HepG2 (cell line): Measurements from ENCODE around the gene ZKSCAN1. TPM values are rescaled to one million over a fixed set of nuclear protein-coding genes. Genes with fewer than 3 reads are reported as not detected.
A peak's percentile ranks its signal among the peaks of the same experiment; 100 is the strongest.

Source experiments
- ATAC-seq: fragments of 200-7000 bp; cut with Tn5 transposase; 3 replicates; pipeline ENCODE4 v1.9.1; 2020; ENCODE audit warnings: mild to moderate bottlenecking, moderate library complexity
- BruUV-seq: library from RNA; stranded (reverse); fragments of 400-500 nt; replicated peaks from 2 replicates; lab custom pipeline; 2021; lab: Mats Ljungman, UMichigan
- CTCF ChIA-PET: fragments of 300-600 bp; formaldehyde crosslinking; extraction: SDS; loops from one replicate; lab custom pipeline; 2021; ENCODE audit warnings: low total read pairs, inconsistent platforms, low intra/inter-chr PET ratio; lab: Yijun Ruan, JAX
- POLR2A ChIA-PET: fragments of 350-600 bp; sonication (Branson Sonifier 250); formaldehyde crosslinking; loops from one replicate; lab custom pipeline; 2020; ENCODE audit warnings: antibody characterized with exemption, inconsistent platforms; lab: Yijun Ruan, JAX
- DNase-seq: peaks from one replicate; pipeline ENCODE4 v3.0.0-alpha.2; 2015; ENCODE audit warnings: low spot score
- FAIRE-seq: peaks from 3 replicates; lab custom pipeline; 2011; peaks lifted over from hg19 to GRCh38; lab: Jason Lieb, UNC
- H2AFZ ChIP-seq: one replicate; pipeline ENCODE4 v1.6.1; 2011; ENCODE audit warnings: low read length, inconsistent platforms
- H3K27ac ChIP-seq: fragments of 300-600 bp; 3 replicates; pipeline ENCODE4 v1.8.0; 2011; ENCODE audit warnings: mixed run types, mild to moderate bottlenecking, mixed read lengths, low read length, inconsistent platforms; ENCODE audit not compliant: insufficient read depth; ENCODE audit errors: extremely low read length
- H3K27me3 ChIP-seq, 2 experiments: fragments of 200-600 bp in 1 of 2; 2 replicates in 1 of 2; 3 replicates in 1 of 2; pipeline versions ENCODE4 v1.6.0 to v1.8.0; 2011; ENCODE audit warnings: low read length in 2 of 2, mild to moderate bottlenecking in 2 of 2, moderate library complexity in 2 of 2, inconsistent platforms in 1 of 2; ENCODE audit not compliant: insufficient read depth in 2 of 2, control insufficient read depth in 1 of 2
- H3K36me3 ChIP-seq, 2 experiments: fragments of 200-600 bp in 1 of 2; replicated peaks in 1 of 2; 2 replicates in 1 of 2; 3 replicates in 1 of 2; pipeline versions ENCODE4 v1.5.1 to v1.8.0; 2011; ENCODE audit warnings: low read length in 2 of 2, inconsistent platforms in 1 of 2; ENCODE audit not compliant: insufficient read depth in 2 of 2, control insufficient read depth in 1 of 2
- H3K4me1 ChIP-seq: 2 replicates; pipeline ENCODE4 v1.5.1; 2012; ENCODE audit warnings: low read length, inconsistent platforms; ENCODE audit not compliant: insufficient read depth
- H3K4me2 ChIP-seq: 2 replicates; pipeline ENCODE4 v1.6.0; 2011; ENCODE audit warnings: low read depth, low read length, inconsistent platforms
- H3K4me3 ChIP-seq, 3 experiments: fragments of 200-600 bp in 1 of 3; sonication (generic), shearing (Covaris generic) in 1 of 3; replicated peaks in 1 of 3; 2 replicates each; pipeline ENCODE4 v1.5.1; 2011 to 2016; ENCODE audit warnings: low read length in 3 of 3, inconsistent platforms in 2 of 3, low read depth in 2 of 3, mild to moderate bottlenecking in 2 of 3, control low read depth in 1 of 3, mixed read lengths in 1 of 3; ENCODE audit not compliant: insufficient read depth in 1 of 3
- H3K79me2 ChIP-seq: one replicate; pipeline ENCODE4 v1.6.1; 2011; ENCODE audit warnings: low read length, inconsistent platforms; ENCODE audit not compliant: insufficient read depth
- H3K9ac ChIP-seq: 2 replicates; pipeline ENCODE4 v1.6.0; 2011; ENCODE audit warnings: mild to moderate bottlenecking, low read depth, low read length, inconsistent platforms; ENCODE audit not compliant: insufficient read depth
- H3K9me3 ChIP-seq: 2 replicates; pipeline ENCODE4 v1.5.1; 2012; ENCODE audit warnings: mild to moderate bottlenecking, low read length
- H4K20me1 ChIP-seq: 2 replicates; pipeline ENCODE4 v1.6.0; 2011; ENCODE audit warnings: inconsistent platforms, mild to moderate bottlenecking, low read length, moderate library complexity; ENCODE audit not compliant: insufficient read depth
- BRCA1 ChIP-seq: sonication (generic); formaldehyde crosslinking; IDR thresholded peaks from 2 replicates; pipeline ENCODE4 v1.4.0; 2020; ENCODE audit warnings: missing genetic modification reagents
- CBX2 ChIP-seq, 2 experiments: fragments of 200-600 bp in 1 of 2; sonication (generic); formaldehyde crosslinking in 1 of 2; IDR thresholded peaks; 2 replicates each; pipeline versions ENCODE4 v1.7.0 to v1.8.1; 2018 to 2022; ENCODE audit warnings: low read depth in 2 of 2, low read length in 1 of 2, mild to moderate bottlenecking in 1 of 2, missing genetic modification reagents in 1 of 2
- MED8 ChIP-seq: sonication (generic); formaldehyde crosslinking; IDR thresholded peaks from 2 replicates; pipeline ENCODE4 v1.8.1; 2023; ENCODE audit warnings: mild to moderate bottlenecking, missing genetic modification reagents; ENCODE audit not compliant: insufficient replicate concordance
- POLR2AphosphoS5 ChIP-seq: IDR thresholded peaks from 2 replicates; pipeline ENCODE4 v1.6.1; 2012; ENCODE audit warnings: low read depth, low read length
- RBFOX2 ChIP-seq: fragments of 200-400 bp; formaldehyde crosslinking; IDR thresholded peaks from 2 replicates; pipeline ENCODE4 v1.6.1; 2017; ENCODE audit warnings: low read depth, mild to moderate bottlenecking, low read length
- SRF ChIP-seq: IDR thresholded peaks from 2 replicates; pipeline ENCODE4 v1.6.1; 2011; ENCODE audit warnings: mild to moderate bottlenecking, low read depth, low read length, moderate library complexity
- TSC22D2 ChIP-seq: sonication (generic); formaldehyde crosslinking; IDR thresholded peaks from 2 replicates; pipeline ENCODE4 v1.5.1; 2020; ENCODE audit warnings: missing genetic modification reagents, mild to moderate bottlenecking, borderline replicate concordance
- ZNF34 ChIP-seq: sonication (generic); formaldehyde crosslinking; IDR thresholded peaks from 2 replicates; pipeline ENCODE4 v1.4.0; 2020; ENCODE audit warnings: mild to moderate bottlenecking, missing genetic modification reagents, borderline replicate concordance
- ZNF350 ChIP-seq: sonication (generic); formaldehyde crosslinking; IDR thresholded peaks from 2 replicates; pipeline ENCODE4 v1.4.0; 2020; ENCODE audit warnings: mild to moderate bottlenecking, low read depth, missing genetic modification reagents, borderline replicate concordance
- ZNF841 ChIP-seq: sonication (generic); formaldehyde crosslinking; IDR thresholded peaks from 2 replicates; pipeline ENCODE4 v1.8.1; 2023; ENCODE audit warnings: missing genetic modification reagents, borderline replicate concordance
- ZSCAN20 ChIP-seq: sonication (generic); formaldehyde crosslinking; IDR thresholded peaks from 2 replicates; pipeline ENCODE4 v1.4.0; 2020; ENCODE audit warnings: missing genetic modification reagents, mild to moderate bottlenecking, borderline replicate concordance
- WGBS: methylation state at CpG from one replicate; pipeline ENCODE4 v1.1.6; 2017; ENCODE audit warnings: low lambda C conversion rate; 5-methylcytosine and 5-hydroxymethylcytosine counted together
- in situ Hi-C: cut with HindIII; loops from 2 replicates; pipeline ENCODE4 v1.10.0; 2017; ENCODE audit warnings: low pct_unique_long_range_greater_than_20kb; ENCODE audit not compliant: extremely low pct_ligation_motif_present
- intact Hi-C: fragments of 100-400 bp; cut with micrococcal nuclease; formaldehyde crosslinking; loops from one replicate; pipeline ENCODE4 v1.10.0; 2022; ENCODE audit not compliant: unreplicated experiment
- polyA plus RNA-seq, 8 experiments: library from polyadenylated mRNA; depleted of rRNA in 3 of 8; stranded (reverse) in 7 of 8; unstranded in 1 of 8; fragments of >200 nt; fragmentation: Illumina TruSeq in 4 of 8; extraction: Trizol in 4 of 8; gene quantifications; 2 replicates each; pipeline versions ENCODE4 v1.2.1 to v1.2.3, GENCODE V29; 2011 to 2016; ENCODE audit warnings: low read depth in 4 of 8, missing spikeins in 1 of 8, mixed read lengths in 1 of 8; ENCODE audit not compliant: insufficient read depth in 1 of 8
- total RNA-seq, 5 experiments: library from RNA; depleted of rRNA; stranded (reverse); fragments of >200 nt; fragmentation: Illumina TruSeq; extraction: Trizol; gene quantifications; 2 replicates each; pipeline ENCODE4 v1.2.3, GENCODE V29; 2016; ENCODE audit warnings: low read depth in 1 of 5
- TF ChIP-seq, protein P1 (sequence below): sonication (generic); formaldehyde crosslinking; conservative IDR thresholded peaks from 2 replicates; pipeline ENCODE4 v1.4.0; 2020; ENCODE audit warnings: missing genetic modification reagents
- TF ChIP-seq, protein P2 (sequence below): sonication (generic); formaldehyde crosslinking; IDR thresholded peaks from 2 replicates; pipeline ENCODE4 v1.4.0; 2020; ENCODE audit warnings: missing genetic modification reagents
- TF ChIP-seq, protein P3 (sequence below): sonication (generic); formaldehyde crosslinking; IDR thresholded peaks from 2 replicates; pipeline ENCODE4 v1.4.0; 2020; ENCODE audit warnings: missing genetic modification reagents
- TF ChIP-seq, protein P4 (sequence below): sonication (generic); formaldehyde crosslinking; conservative IDR thresholded peaks from 2 replicates; pipeline ENCODE4 v1.8.0; 2022; ENCODE audit warnings: missing genetic modification reagents

Gene ZKSCAN1
- total and polyA plus RNA-seq, 2 of the 13 experiments (the other 11 are each of a cell fraction or from before 2014, with no cell fraction given): 46.4 to 60.6 TPM

DNA sequence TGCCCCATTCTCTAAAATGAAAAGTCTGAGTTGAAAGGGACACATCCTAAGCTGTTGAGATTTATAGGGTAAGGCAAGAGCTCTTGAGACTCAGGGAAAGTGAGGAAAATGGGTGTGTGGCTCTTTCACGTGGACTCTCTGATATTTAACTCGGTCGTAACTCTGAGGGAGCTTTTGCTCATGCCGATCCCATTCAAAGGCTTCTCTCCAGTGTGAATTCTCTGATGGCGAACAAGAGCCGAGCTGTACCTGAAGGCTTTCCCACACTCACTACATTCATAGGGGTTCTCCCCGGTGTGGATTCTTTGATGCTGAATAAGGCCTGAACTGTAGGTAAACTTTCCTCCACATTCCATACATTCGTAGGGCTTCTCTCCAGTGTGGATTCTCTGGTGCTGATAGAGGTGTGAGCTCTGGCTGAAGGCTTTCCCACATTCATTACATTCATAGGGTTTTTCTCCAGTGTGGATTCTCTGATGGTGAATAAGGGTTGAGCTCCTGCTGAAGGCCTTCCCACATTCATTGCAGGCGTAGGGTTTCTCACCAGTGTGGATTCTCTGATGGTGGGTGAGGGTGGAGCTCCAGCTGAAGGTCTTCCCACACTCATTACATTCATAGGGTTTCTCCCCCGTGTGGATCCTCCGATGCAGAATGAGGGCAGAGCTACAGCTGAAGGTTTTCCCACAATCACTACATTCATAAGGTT lies 55.8 kb downstream of the ZKSCAN1 start:
- H3K27me3 ChIP-seq: no peaks in the 10 kb centered on the region
- peaks cover 29 to 70% of the 10 kb centered on the region in 2 experiments for H3K36me3 ChIP-seq
- DNase-seq (no peak), FAIRE-seq (no peak), ATAC-seq (no peak)
- peaks cover 1% of the 10 kb centered on the region; the same call in 1 of the 2 replicates for H4K20me1 ChIP-seq
- no peak overlapping the region for H3K27ac ChIP-seq
- WGBS: 94% methylated on average over 11 of the region's 11 CpGs
- peaks cover under 1% of the 10 kb centered on the region; the same call in 1 of the 2 replicates for H3K4me1 ChIP-seq
- no peaks in the 10 kb centered on the region for H3K9me3 ChIP-seq
- no peak overlapping the region for H3K4me2 ChIP-seq
- no peak overlapping the region for H3K9ac ChIP-seq
- intact Hi-C loops (no loop called here), in situ Hi-C loops (no loop called here)
- no TSS peak for BruUV-seq
- CTCF ChIA-PET: no interaction called here
- H3K79me2 ChIP-seq: peaks cover 12% of the 10 kb centered on the region
- POLR2A ChIA-PET: interaction anchor here (0.7 to 0.9 kb wide), 3 partner anchors 9 to 91 kb away, joined by 3 read pairs; no protein-coding TSS in a partner anchor
- no peak overlapping the region for H3K4me3 ChIP-seq
- H2AFZ ChIP-seq: no peak overlapping the region
- TF ChIP-seq CBX2 (IDR thresholded peaks at IDR 0.05; ENCODE audit: low read depth, low read length) (no peak), CBX2 (CRISPR knock-in tag; IDR thresholded peaks at IDR 0.05; ENCODE audit: low read depth) (no peak), BRCA1 (CRISPR knock-in tag) (no peak), ZNF350 (CRISPR knock-in tag) (no peak), RBFOX2 (0 out of 2 replicates have a peak, but pooled peaks have one; percentile 38), ZNF34 (CRISPR knock-in tag) (no peak), ZSCAN20 (CRISPR knock-in tag) (no peak), POLR2AphosphoS5 (0 out of 2 replicates have a peak, but pooled peaks have one; percentile 20), SRF (no peak), MED8 (CRISPR knock-in tag) (no peak), TSC22D2 (CRISPR knock-in tag) (no peak), ZNF841 (CRISPR knock-in tag) (no peak)
- TF ChIP-seq, protein P1, sequence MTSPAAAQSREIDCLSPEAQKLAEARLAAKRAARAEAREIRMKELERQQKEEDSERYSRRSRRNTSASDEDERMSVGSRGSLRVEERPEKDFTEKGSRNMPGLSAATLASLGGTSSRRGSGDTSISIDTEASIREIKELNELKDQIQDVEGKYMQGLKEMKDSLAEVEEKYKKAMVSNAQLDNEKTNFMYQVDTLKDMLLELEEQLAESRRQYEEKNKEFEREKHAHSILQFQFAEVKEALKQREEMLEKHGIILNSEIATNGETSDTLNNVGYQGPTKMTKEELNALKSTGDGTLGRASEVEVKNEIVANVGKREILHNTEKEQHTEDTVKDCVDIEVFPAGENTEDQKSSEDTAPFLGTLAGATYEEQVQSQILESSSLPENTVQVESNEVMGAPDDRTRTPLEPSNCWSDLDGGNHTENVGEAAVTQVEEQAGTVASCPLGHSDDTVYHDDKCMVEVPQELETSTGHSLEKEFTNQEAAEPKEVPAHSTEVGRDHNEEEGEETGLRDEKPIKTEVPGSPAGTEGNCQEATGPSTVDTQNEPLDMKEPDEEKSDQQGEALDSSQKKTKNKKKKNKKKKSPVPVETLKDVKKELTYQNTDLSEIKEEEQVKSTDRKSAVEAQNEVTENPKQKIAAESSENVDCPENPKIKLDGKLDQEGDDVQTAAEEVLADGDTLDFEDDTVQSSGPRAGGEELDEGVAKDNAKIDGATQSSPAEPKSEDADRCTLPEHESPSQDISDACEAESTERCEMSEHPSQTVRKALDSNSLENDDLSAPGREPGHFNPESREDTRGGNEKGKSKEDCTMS (CRISPR knock-in tag): no peak
- TF ChIP-seq, protein P2, sequence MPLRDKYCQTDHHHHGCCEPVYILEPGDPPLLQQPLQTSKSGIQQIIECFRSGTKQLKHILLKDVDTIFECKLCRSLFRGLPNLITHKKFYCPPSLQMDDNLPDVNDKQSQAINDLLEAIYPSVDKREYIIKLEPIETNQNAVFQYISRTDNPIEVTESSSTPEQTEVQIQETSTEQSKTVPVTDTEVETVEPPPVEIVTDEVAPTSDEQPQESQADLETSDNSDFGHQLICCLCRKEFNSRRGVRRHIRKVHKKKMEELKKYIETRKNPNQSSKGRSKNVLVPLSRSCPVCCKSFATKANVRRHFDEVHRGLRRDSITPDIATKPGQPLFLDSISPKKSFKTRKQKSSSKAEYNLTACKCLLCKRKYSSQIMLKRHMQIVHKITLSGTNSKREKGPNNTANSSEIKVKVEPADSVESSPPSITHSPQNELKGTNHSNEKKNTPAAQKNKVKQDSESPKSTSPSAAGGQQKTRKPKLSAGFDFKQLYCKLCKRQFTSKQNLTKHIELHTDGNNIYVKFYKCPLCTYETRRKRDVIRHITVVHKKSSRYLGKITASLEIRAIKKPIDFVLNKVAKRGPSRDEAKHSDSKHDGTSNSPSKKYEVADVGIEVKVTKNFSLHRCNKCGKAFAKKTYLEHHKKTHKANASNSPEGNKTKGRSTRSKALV: no peak
- TF ChIP-seq, protein P3, sequence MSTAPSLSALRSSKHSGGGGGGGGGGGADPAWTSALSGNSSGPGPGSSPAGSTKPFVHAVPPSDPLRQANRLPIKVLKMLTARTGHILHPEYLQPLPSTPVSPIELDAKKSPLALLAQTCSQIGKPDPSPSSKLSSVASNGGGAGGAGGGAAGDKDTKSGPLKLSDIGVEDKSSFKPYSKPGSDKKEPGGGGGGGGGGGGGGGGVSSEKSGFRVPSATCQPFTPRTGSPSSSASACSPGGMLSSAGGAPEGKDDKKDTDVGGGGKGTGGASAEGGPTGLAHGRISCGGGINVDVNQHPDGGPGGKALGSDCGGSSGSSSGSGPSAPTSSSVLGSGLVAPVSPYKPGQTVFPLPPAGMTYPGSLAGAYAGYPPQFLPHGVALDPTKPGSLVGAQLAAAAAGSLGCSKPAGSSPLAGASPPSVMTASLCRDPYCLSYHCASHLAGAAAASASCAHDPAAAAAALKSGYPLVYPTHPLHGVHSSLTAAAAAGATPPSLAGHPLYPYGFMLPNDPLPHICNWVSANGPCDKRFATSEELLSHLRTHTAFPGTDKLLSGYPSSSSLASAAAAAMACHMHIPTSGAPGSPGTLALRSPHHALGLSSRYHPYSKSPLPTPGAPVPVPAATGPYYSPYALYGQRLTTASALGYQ: no peak
- TF ChIP-seq, protein P4, sequence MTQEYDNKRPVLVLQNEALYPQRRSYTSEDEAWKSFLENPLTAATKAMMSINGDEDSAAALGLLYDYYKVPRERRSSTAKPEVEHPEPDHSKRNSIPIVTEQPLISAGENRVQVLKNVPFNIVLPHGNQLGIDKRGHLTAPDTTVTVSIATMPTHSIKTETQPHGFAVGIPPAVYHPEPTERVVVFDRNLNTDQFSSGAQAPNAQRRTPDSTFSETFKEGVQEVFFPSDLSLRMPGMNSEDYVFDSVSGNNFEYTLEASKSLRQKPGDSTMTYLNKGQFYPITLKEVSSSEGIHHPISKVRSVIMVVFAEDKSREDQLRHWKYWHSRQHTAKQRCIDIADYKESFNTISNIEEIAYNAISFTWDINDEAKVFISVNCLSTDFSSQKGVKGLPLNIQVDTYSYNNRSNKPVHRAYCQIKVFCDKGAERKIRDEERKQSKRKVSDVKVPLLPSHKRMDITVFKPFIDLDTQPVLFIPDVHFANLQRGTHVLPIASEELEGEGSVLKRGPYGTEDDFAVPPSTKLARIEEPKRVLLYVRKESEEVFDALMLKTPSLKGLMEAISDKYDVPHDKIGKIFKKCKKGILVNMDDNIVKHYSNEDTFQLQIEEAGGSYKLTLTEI (CRISPR knock-in tag): no peak
